ENCODE measurements around the gene CIAPIN1. TPM values are rescaled to one million over a fixed set of nuclear protein-coding genes. Genes with fewer than 3 reads are reported as not detected.

The CIAPIN1 gene
- total and polyA plus RNA-seq, 7 donors = 17.1 to 46.2 (median 22.5) TPM

DNA sequence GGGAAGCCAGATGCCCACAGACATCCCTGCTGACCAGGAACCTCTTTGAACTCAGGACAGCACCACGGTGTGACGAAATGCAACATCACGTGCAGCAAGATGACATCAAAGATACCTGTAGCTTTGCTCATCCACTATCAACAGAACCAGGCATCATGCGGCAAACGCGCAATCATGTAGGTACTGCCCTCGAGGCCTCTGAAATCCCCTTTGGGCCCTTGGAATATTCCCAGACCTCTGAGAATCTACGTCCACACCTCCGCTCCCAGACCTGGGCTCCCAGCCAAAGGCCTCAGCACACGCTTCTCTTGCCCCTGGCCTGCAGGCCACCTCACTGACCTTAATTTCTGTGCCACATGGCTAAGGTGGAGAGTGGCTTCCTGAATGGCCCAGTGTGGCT, 67.6 kb downstream of the CIAPIN1 start:
- TF ChIP-seq, protein P1, sequence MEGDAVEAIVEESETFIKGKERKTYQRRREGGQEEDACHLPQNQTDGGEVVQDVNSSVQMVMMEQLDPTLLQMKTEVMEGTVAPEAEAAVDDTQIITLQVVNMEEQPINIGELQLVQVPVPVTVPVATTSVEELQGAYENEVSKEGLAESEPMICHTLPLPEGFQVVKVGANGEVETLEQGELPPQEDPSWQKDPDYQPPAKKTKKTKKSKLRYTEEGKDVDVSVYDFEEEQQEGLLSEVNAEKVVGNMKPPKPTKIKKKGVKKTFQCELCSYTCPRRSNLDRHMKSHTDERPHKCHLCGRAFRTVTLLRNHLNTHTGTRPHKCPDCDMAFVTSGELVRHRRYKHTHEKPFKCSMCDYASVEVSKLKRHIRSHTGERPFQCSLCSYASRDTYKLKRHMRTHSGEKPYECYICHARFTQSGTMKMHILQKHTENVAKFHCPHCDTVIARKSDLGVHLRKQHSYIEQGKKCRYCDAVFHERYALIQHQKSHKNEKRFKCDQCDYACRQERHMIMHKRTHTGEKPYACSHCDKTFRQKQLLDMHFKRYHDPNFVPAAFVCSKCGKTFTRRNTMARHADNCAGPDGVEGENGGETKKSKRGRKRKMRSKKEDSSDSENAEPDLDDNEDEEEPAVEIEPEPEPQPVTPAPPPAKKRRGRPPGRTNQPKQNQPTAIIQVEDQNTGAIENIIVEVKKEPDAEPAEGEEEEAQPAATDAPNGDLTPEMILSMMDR (IDR thresholded peaks at IDR 0.05) = no peak
- TF ChIP-seq POLR2AphosphoS5 (IDR thresholded peaks at IDR 0.05) (no peak), POLR2A (IDR thresholded peaks at IDR 0.05) (no peak)
- Histone ChIP-seq H3K27ac (peak overlapping the region in 2 of 4 donors; percentile 5 to 95), H3K4me3 (no peak overlapping the region), H3K36me3 (peaks cover 0 to 8% (median 3%) of the 10 kb centered on the region in 4 donors), H3K4me1 (peaks cover 0 to 37% (median 30%) of the 10 kb centered on the region in 4 donors), H3K9me3 (no peaks in the 10 kb centered on the region), H3K27me3 (no peaks in the 10 kb centered on the region)
- 90 to 92% methylated on average over 10 of the region's 10 CpGs for WGBS, 2 donors
- intact Hi-C loops (cut with DNase I) = no loop called here
- no peak for DNase-seq

Other genes with a start within 250 kb of the CIAPIN1 start
- gene ARL2BP, start 202.1 kb downstream of the CIAPIN1 start, total RNA-seq = 10 to 100 TPM; 64.7 to 85.6 (median 74.4) TPM
- 10 to 100 TPM; 28.6 to 39.0 (median 36.8) TPM for gene ARL2BP, start 202.1 kb downstream of the CIAPIN1 start, polyA plus RNA-seq
- 1 to 10 TPM in 3 of 4 donors, under 1 TPM in 1; 0.99 to 4.7 (median 2.8) TPM for gene PLLP, start 162.7 kb downstream of the CIAPIN1 start, total RNA-seq
- gene PLLP, start 162.7 kb downstream of the CIAPIN1 start, polyA plus RNA-seq = 10 to 100 TPM in 1 of 3 donors, 1 to 10 TPM in 2; 4.2 to 10.2 (median 8.0) TPM
- gene CCL22, start 88.6 kb downstream of the CIAPIN1 start, total RNA-seq = not detected
- gene CCL22, start 88.6 kb downstream of the CIAPIN1 start, polyA plus RNA-seq = 1 to 10 TPM in 1 of 3 donors, not detected in 2; 2.9 TPM
- gene CX3CL1, start 74.9 kb downstream of the CIAPIN1 start, total RNA-seq = 10 to 100 TPM in 1 of 4 donors, 1 to 10 TPM in 3; 3.5 to 18.6 (median 6.7) TPM
- 10 to 100 TPM in 1 of 3 donors, under 1 TPM in 2; 0.23 to 11.1 (median 0.60) TPM for gene CX3CL1, start 74.9 kb downstream of the CIAPIN1 start, polyA plus RNA-seq
- not detected for gene CCL17, start 42.6 kb downstream of the CIAPIN1 start, total RNA-seq
- 1 to 10 TPM in 1 of 3 donors, not detected in 2; 7.6 TPM for gene CCL17, start 42.6 kb downstream of the CIAPIN1 start, polyA plus RNA-seq
- 10 to 100 TPM; 61.4 to 74.5 (median 71.3) TPM for gene COQ9, start 94 bp upstream of the CIAPIN1 start, total RNA-seq
- gene COQ9, start 94 bp upstream of the CIAPIN1 start, polyA plus RNA-seq = 100 to 1,000 TPM in 2 of 3 donors, 10 to 100 TPM in 1; 91.6 to 154 (median 123) TPM
- 100 to 1,000 TPM in 2 of 4 donors, 10 to 100 TPM in 2; 60.7 to 141 (median 101) TPM for gene POLR2C, start 15.3 kb upstream of the CIAPIN1 start, total RNA-seq
- gene POLR2C, start 15.3 kb upstream of the CIAPIN1 start, polyA plus RNA-seq = 10 to 100 TPM; 52.3 to 77.7 (median 60.1) TPM
- 10 to 100 TPM in 2 of 4 donors, 1 to 10 TPM in 2; 3.9 to 21.8 (median 10.1) TPM for gene DOK4, start 39.1 kb upstream of the CIAPIN1 start, total RNA-seq
- gene DOK4, start 39.1 kb upstream of the CIAPIN1 start, polyA plus RNA-seq = 100 to 1,000 TPM; 102 to 147 (median 103) TPM
- gene CCDC102A, start 89.2 kb upstream of the CIAPIN1 start, total RNA-seq = 10 to 100 TPM; 17.8 to 46.8 (median 21.0) TPM
- 1 to 10 TPM; 1.6 to 4.0 (median 2.4) TPM for gene CCDC102A, start 89.2 kb upstream of the CIAPIN1 start, polyA plus RNA-seq
- gene ADGRG5, start 95.3 kb upstream of the CIAPIN1 start, total RNA-seq = under 1 TPM in 1 of 4 donors, not detected in 3; 0.36 TPM
- gene ADGRG5, start 95.3 kb upstream of the CIAPIN1 start, polyA plus RNA-seq = 1 to 10 TPM in 1 of 3 donors, under 1 TPM in 2; 0.60 to 4.0 (median 0.69) TPM
- 1 to 10 TPM; 5.0 to 8.0 (median 6.7) TPM for gene ADGRG1, start 181.2 kb upstream of the CIAPIN1 start, total RNA-seq
- 10 to 100 TPM in 1 of 3 donors, 1 to 10 TPM in 2; 5.3 to 36.3 (median 7.8) TPM for gene ADGRG1, start 181.2 kb upstream of the CIAPIN1 start, polyA plus RNA-seq
- 1 to 10 TPM; 3.0 to 6.6 (median 4.9) TPM for gene ADGRG3, start 220.9 kb upstream of the CIAPIN1 start, total RNA-seq
- 1 to 10 TPM in 2 of 3 donors, under 1 TPM in 1; 0.69 to 3.6 (median 2.4) TPM for gene ADGRG3, start 220.9 kb upstream of the CIAPIN1 start, polyA plus RNA-seq
- gene DRC7, start 247.4 kb upstream of the CIAPIN1 start, total RNA-seq = not detected
- gene DRC7, start 247.4 kb upstream of the CIAPIN1 start, polyA plus RNA-seq = not detected